PFSK-1 (cell line): ENCODE results near the gene LRRC34.

ENCODE experiments used
- FOXP2 ChIP-seq: optimal IDR thresholded peaks from 2 replicates; pipeline ENCODE3; 2011; ENCODE audit warnings: borderline replicate concordance, control low read depth, inconsistent platforms; ENCODE audit not compliant: insufficient read depth; ENCODE audit errors: extremely low read length, extremely low read depth
- POLR2AphosphoS5 ChIP-seq: IDR thresholded peaks from 2 replicates; pipeline ENCODE4 v1.6.1; 2012; ENCODE audit warnings: low read depth, mild to moderate bottlenecking, control low read depth, low read length, moderate library complexity
- REST ChIP-seq, 2 experiments: IDR thresholded peaks; 2 replicates each; pipeline versions ENCODE4 v1.6.1 to v1.8.0; 2011 to 2012; ENCODE audit warnings: low read depth in 2 of 2, low read length in 2 of 2, control low read depth in 1 of 2, inconsistent platforms in 1 of 2, mild to moderate bottlenecking in 1 of 2, moderate library complexity in 1 of 2; ENCODE audit not compliant: insufficient read depth in 1 of 2
- SIN3A ChIP-seq: IDR thresholded peaks from 2 replicates; pipeline ENCODE4 v1.6.1; 2012; ENCODE audit warnings: mild to moderate bottlenecking, low read length, moderate library complexity, borderline replicate concordance; ENCODE audit not compliant: insufficient read depth
- TAF1 ChIP-seq: IDR thresholded peaks from 2 replicates; pipeline ENCODE4 v1.6.1; 2012; ENCODE audit warnings: low read length, control low read depth, borderline replicate concordance; ENCODE audit not compliant: insufficient read depth

The LRRC34 gene

GRCh38 chr3:169787120-169787519, 25.6 kb downstream of the LRRC34 start:
- TF ChIP-seq SIN3A (no peak), POLR2AphosphoS5 (no peak), TAF1 (no peak), REST (IDR thresholded peaks at IDR 0.05; ENCODE audit: insufficient read depth in 1 of 2, low read depth in 2 of 2, low read length in 2 of 2) (no peak), FOXP2 (no peak)

- TF ChIP-seq POLR2AphosphoS5 (no peak), REST (IDR thresholded peaks at IDR 0.05; ENCODE audit: insufficient read depth in 1 of 2, low read depth in 2 of 2, low read length in 2 of 2) (no peak), TAF1 (no peak), SIN3A (no peak), FOXP2 (no peak)
Measured at GRCh38 chr3:169781209-169781855, 31.4 kb downstream of the LRRC34 start.

GRCh38 chr3:169780742-169781141, 32.0 kb downstream of the LRRC34 start:
- TF ChIP-seq REST (IDR thresholded peaks at IDR 0.05; ENCODE audit: insufficient read depth in 1 of 2, low read depth in 2 of 2, low read length in 2 of 2), result no peak
- TF ChIP-seq POLR2AphosphoS5, result no peak
- no peak for TF ChIP-seq TAF1
- no peak for TF ChIP-seq SIN3A
- no peak for TF ChIP-seq FOXP2

- no peak for TF ChIP-seq FOXP2
- TF ChIP-seq POLR2AphosphoS5, result no peak
Measured at GRCh38 chr3:169777822-169778221, 34.9 kb downstream of the LRRC34 start.

GRCh38 chr3:169774186-169774585, 38.5 kb downstream of the LRRC34 start:
- TF ChIP-seq POLR2AphosphoS5 (no peak), FOXP2 (no peak), REST (IDR thresholded peaks at IDR 0.05; ENCODE audit: insufficient read depth in 1 of 2, low read depth in 2 of 2, low read length in 2 of 2) (no peak), TAF1 (no peak), SIN3A (no peak)
